ENCODE results near the gene PCDHGA4.
"Not testable (repeated sequence)": the region's sequence is repeated elsewhere in the genome, so short reads cannot be mapped to it uniquely, and the experiment has no call there.

PCDHGA4 gene

GRCh38 chr5:141384471-141385267 is 29.8 kb downstream of the PCDHGA4 start:
- no peak for DNase-seq

GRCh38 chr5:141387557-141388311 is 32.9 kb downstream of the PCDHGA4 start, which contains the start of gene PCDHGB4:
Gene PCDHGB4 (plus strand): TSS chr5:141387698. CDS start chr5:141387885, 187 bp downstream.
- DNase-seq, result not testable (repeated sequence)

- DNase-seq, result no peak
Measured at GRCh38 chr5:141388661-141389060, 33.8 kb downstream of the PCDHGA4 start.

- no peak for DNase-seq
Measured at GRCh38 chr5:141389153-141390042, 34.6 kb downstream of the PCDHGA4 start.

- no peak for DNase-seq
Measured at GRCh38 chr5:141392429-141393198, 37.8 kb downstream of the PCDHGA4 start, which contains the start of gene PCDHGA8. Gene PCDHGA8 (plus strand): TSS chr5:141392633. CDS start chr5:141392814, 181 bp downstream.

GRCh38 chr5:141393267-141393666 is 38.4 kb downstream of the PCDHGA4 start:
- DNase-seq, result no peak

GRCh38 chr5:141394401-141395187 is 39.8 kb downstream of the PCDHGA4 start:
- DNase-seq, result not testable (repeated sequence)

- not testable (repeated sequence) for DNase-seq
Measured at GRCh38 chr5:141397756-141398551, 43.1 kb downstream of the PCDHGA4 start, which contains the start of gene PCDHGB5. Gene PCDHGB5 (plus strand): TSS chr5:141397947. CDS start chr5:141398128, 181 bp downstream.

- DNase-seq, result no peak
Measured at GRCh38 chr5:141398608-141399007, 43.8 kb downstream of the PCDHGA4 start.

- DNase-seq, result no peak
Measured at GRCh38 chr5:141399555-141400258, 44.9 kb downstream of the PCDHGA4 start.

GRCh38 chr5:141402553-141403243 is 47.9 kb downstream of the PCDHGA4 start, which contains the start of gene PCDHGA9:
Gene PCDHGA9 (plus strand): TSS chr5:141402778. CDS start chr5:141402953, 175 bp downstream.
- DNase-seq, result no peak

GRCh38 chr5:141403387-141403786 is 48.6 kb downstream of the PCDHGA4 start:
- DNase-seq, result no peak
